HepG2 (cell line): ENCODE results near the gene EXOC3L4. TPM values are rescaled to one million over a fixed set of nuclear protein-coding genes. Genes with fewer than 3 reads are reported as not detected.
A peak's percentile ranks its signal among the peaks of the same experiment; 100 is the strongest.

Experiments used
- ADNP ChIP-seq: sonication (generic); formaldehyde crosslinking; IDR thresholded peaks from 2 replicates; pipeline ENCODE4 v1.4.0; 2020; ENCODE audit warnings: missing genetic modification reagents
- ARHGAP35 ChIP-seq: sonication (generic); formaldehyde crosslinking; IDR thresholded peaks from 2 replicates; pipeline ENCODE4 v1.9.0; 2022; ENCODE audit warnings: mild to moderate bottlenecking, inconsistent platforms, moderate library complexity, missing genetic modification reagents, borderline replicate concordance
- ATM ChIP-seq: fragments of 450-650 bp; IDR thresholded peaks from 2 replicates; pipeline ENCODE4 v1.7.1; 2017; ENCODE audit warnings: mild to moderate bottlenecking, borderline replicate concordance
- EEA1 ChIP-seq: sonication (generic); formaldehyde crosslinking; IDR thresholded peaks from 2 replicates; pipeline ENCODE4 v1.5.1; 2020; ENCODE audit warnings: mild to moderate bottlenecking, missing genetic modification reagents, borderline replicate concordance
- GATAD1 ChIP-seq: IDR thresholded peaks from 2 replicates; pipeline ENCODE4 v1.6.1; 2016; ENCODE audit warnings: missing genetic modification reagents, missing compliant biosample characterization
- HNRNPH1 ChIP-seq: fragments of 200-400 bp; formaldehyde crosslinking; optimal IDR thresholded peaks from 2 replicates; pipeline ENCODE3; 2017; ENCODE audit warnings: mild to moderate bottlenecking, low read depth, low read length
- RBAK ChIP-seq: sonication (generic); formaldehyde crosslinking; IDR thresholded peaks from 2 replicates; pipeline ENCODE4 v1.5.1; 2020; ENCODE audit warnings: mild to moderate bottlenecking, missing genetic modification reagents
- RFX1 ChIP-seq: fragments of 450-650 bp; IDR thresholded peaks from 2 replicates; pipeline ENCODE4 v1.6.1; 2017
- RXRB ChIP-seq: IDR thresholded peaks from 2 replicates; pipeline ENCODE4 v1.6.1; 2016; ENCODE audit warnings: borderline replicate concordance, missing genetic modification reagents, missing compliant biosample characterization
- SKI ChIP-seq: fragments of 450-650 bp; IDR thresholded peaks from one replicate; pipeline ENCODE4 v1.6.1; 2018; ENCODE audit warnings: mild to moderate bottlenecking; ENCODE audit not compliant: partially characterized antibody
- SOX13 ChIP-seq, 3 experiments: fragments of 450-650 bp in 1 of 3; sonication (generic) in 1 of 3; formaldehyde crosslinking in 1 of 3; IDR thresholded peaks in 2 of 3; conservative IDR thresholded peaks in 1 of 3; 2 replicates each; pipeline versions ENCODE4 v1.5.0 to v1.6.1; 2016 to 2020; ENCODE audit warnings: antibody characterized with exemption in 1 of 3, mild to moderate bottlenecking in 1 of 3, missing compliant biosample characterization in 1 of 3, missing genetic modification reagents in 1 of 3, moderate library complexity in 1 of 3
- ZFP62 ChIP-seq: sonication (generic); formaldehyde crosslinking; IDR thresholded peaks from 2 replicates; pipeline ENCODE4 v1.4.0; 2020; ENCODE audit warnings: missing genetic modification reagents
- ZMYM4 ChIP-seq: sonication (generic); formaldehyde crosslinking; IDR thresholded peaks from 2 replicates; pipeline ENCODE4 v1.8.1; 2023; ENCODE audit warnings: mild to moderate bottlenecking, missing genetic modification reagents
- ZNF20 ChIP-seq: sonication (generic); formaldehyde crosslinking; IDR thresholded peaks from 2 replicates; pipeline ENCODE4 v1.4.0; 2020; ENCODE audit warnings: mild to moderate bottlenecking, moderate library complexity, missing genetic modification reagents
- ZNF207 ChIP-seq: fragments of 450-650 bp; IDR thresholded peaks from 2 replicates; pipeline ENCODE4 v1.6.1; 2016; ENCODE audit warnings: antibody characterized with exemption, borderline replicate concordance
- ZNF235 ChIP-seq: sonication (generic); formaldehyde crosslinking; IDR thresholded peaks from 2 replicates; pipeline ENCODE4 v1.8.1; 2023; ENCODE audit warnings: mild to moderate bottlenecking, missing genetic modification reagents, borderline replicate concordance
- ZNF24 ChIP-seq: fragments of 450-650 bp; IDR thresholded peaks from 2 replicates; pipeline ENCODE4 v1.6.1; 2017; ENCODE audit warnings: antibody characterized with exemption, mild to moderate bottlenecking
- ZNF550 ChIP-seq: sonication (generic); formaldehyde crosslinking; IDR thresholded peaks from 2 replicates; pipeline ENCODE4 v1.4.0; 2020; ENCODE audit warnings: mild to moderate bottlenecking, missing genetic modification reagents, borderline replicate concordance
- ZNF607 ChIP-seq: sonication (generic); formaldehyde crosslinking; IDR thresholded peaks from 2 replicates; pipeline ENCODE4 v1.5.1; 2020; ENCODE audit warnings: missing genetic modification reagents, mild to moderate bottlenecking, borderline replicate concordance
- ZNF891 ChIP-seq: sonication (generic); formaldehyde crosslinking; IDR thresholded peaks from 2 replicates; pipeline ENCODE4 v1.5.0; 2020; ENCODE audit warnings: mild to moderate bottlenecking, missing genetic modification reagents
- polyA plus RNA-seq, 8 experiments: library from polyadenylated mRNA; depleted of rRNA in 3 of 8; stranded (reverse) in 7 of 8; unstranded in 1 of 8; fragments of >200 nt; fragmentation: Illumina TruSeq in 4 of 8; extraction: Trizol in 4 of 8; gene quantifications; 2 replicates each; pipeline versions ENCODE4 v1.2.1 to v1.2.3, GENCODE V29; 2011 to 2016; ENCODE audit warnings: low read depth in 4 of 8, missing spikeins in 1 of 8, mixed read lengths in 1 of 8; ENCODE audit not compliant: insufficient read depth in 1 of 8
- total RNA-seq, 5 experiments: library from RNA; depleted of rRNA; stranded (reverse); fragments of >200 nt; fragmentation: Illumina TruSeq; extraction: Trizol; gene quantifications; 2 replicates each; pipeline ENCODE4 v1.2.3, GENCODE V29; 2016; ENCODE audit warnings: low read depth in 1 of 5
- TF ChIP-seq, protein P1 (sequence below): sonication (generic); formaldehyde crosslinking; IDR thresholded peaks from 2 replicates; pipeline ENCODE4 v1.4.0; 2020; ENCODE audit warnings: mild to moderate bottlenecking, missing genetic modification reagents, borderline replicate concordance
- TF ChIP-seq, protein P2 (sequence below): IDR thresholded peaks from 2 replicates; pipeline ENCODE4 v1.6.1; 2016
- TF ChIP-seq, protein P3 (sequence below): sonication (generic); formaldehyde crosslinking; IDR thresholded peaks from 2 replicates; pipeline ENCODE4 v1.4.0; 2020; ENCODE audit warnings: missing genetic modification reagents, borderline replicate concordance
- TF ChIP-seq, protein P4 (sequence below): sonication (generic); formaldehyde crosslinking; IDR thresholded peaks from 2 replicates; pipeline ENCODE4 v1.5.0; 2020; ENCODE audit warnings: missing genetic modification reagents, mild to moderate bottlenecking, borderline replicate concordance

EXOC3L4 gene
- total and polyA plus RNA-seq, 2 of the 13 experiments (the other 11 are each of a cell fraction or from before 2014, with no cell fraction given): 11.8 to 27.0 TPM

DNA sequence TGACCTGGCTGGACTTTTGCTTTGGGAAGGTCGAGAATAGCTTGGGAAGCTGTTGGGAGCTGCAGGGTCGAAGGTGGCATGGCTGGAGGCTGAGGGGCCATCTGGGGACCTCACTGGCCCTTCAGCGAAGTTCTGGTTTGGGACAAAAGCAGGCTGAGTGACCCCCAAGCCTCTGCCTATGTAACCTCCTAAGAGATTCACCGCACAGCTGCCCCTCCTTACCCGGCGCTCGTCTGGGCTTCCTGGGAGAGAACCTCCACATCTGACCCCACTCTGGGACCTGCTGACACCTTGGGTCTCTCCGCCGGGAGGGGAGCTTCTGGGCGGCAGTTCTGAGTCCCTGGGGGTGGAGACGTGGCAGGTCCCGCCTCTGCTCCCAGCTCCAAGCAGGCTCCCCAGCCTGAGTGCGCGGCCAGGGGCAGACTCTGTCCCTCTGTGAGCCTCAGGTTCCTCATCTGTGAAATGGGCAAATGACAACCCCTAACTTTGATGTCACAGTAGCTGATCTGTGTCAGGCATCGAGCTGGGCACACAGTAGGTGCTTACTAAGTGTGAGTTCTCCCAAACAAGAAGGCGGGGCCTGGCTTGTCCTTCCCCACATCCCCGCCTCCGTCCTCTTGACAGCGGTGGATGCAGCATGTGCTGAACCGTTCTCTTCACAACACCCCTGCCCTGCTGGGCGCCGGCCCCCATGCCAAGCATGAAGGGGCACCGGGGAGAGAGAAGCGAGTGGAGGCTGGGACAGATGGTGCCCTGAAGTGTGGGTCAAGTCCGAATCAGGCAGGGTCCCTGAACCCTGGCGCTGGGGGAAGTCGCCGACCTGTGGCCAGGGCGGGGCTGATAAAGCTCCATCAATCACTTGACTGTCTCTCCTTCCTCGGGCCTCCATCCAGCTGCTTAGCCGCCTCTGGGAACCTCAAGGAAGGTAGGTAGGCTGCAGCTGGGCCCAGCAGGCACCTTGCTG is 3.8 kb downstream of the EXOC3L4 start (continued):
- TF ChIP-seq SOX13 (IDR thresholded peaks at IDR 0.05) (no peak), SOX13 (CRISPR knock-in tag; conservative IDR thresholded peaks at IDR 0.05 in 1 of 2, IDR thresholded peaks at IDR 0.05 in 1 of 2) (0 out of 4 replicates have a peak, but pooled peaks of 1 of the 2 experiments have one; percentile 7), ADNP (CRISPR knock-in tag) (peak; percentile 83), HNRNPH1 (no peak), RXRB (CRISPR knock-in tag) (no peak), ZNF891 (CRISPR knock-in tag) (0 out of 2 replicates have a peak, but pooled peaks have one; percentile 11), ZFP62 (CRISPR knock-in tag) (no peak), ZNF20 (no peak), ATM (no peak), SKI (no peak), ZNF24 (no peak), RFX1 (no peak), ZNF207 (no peak), ZNF235 (CRISPR knock-in tag) (no peak), ZNF607 (CRISPR knock-in tag) (no peak), RBAK (CRISPR knock-in tag) (no peak), ZNF550 (CRISPR knock-in tag) (no peak), GATAD1 (no peak), ARHGAP35 (CRISPR knock-in tag) (peak; percentile 37; the same call in 1 of the 2 replicates), ZMYM4 (CRISPR knock-in tag) (no peak), EEA1 (no peak)
- TF ChIP-seq, protein P1, sequence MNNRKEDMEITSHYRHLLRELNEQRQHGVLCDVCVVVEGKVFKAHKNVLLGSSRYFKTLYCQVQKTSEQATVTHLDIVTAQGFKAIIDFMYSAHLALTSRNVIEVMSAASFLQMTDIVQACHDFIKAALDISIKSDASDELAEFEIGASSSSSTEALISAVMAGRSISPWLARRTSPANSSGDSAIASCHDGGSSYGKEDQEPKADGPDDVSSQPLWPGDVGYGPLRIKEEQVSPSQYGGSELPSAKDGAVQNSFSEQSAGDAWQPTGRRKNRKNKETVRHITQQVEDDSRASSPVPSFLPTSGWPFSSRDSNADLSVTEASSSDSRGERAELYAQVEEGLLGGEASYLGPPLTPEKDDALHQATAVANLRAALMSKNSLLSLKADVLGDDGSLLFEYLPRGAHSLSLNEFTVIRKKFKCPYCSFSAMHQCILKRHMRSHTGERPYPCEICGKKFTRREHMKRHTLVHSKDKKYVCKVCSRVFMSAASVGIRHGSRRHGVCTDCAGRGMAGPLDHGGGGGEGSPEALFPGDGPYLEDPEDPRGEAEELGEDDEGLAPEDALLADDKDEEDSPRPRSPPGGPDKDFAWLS (CRISPR knock-in tag): no peak
- TF ChIP-seq, protein P2, sequence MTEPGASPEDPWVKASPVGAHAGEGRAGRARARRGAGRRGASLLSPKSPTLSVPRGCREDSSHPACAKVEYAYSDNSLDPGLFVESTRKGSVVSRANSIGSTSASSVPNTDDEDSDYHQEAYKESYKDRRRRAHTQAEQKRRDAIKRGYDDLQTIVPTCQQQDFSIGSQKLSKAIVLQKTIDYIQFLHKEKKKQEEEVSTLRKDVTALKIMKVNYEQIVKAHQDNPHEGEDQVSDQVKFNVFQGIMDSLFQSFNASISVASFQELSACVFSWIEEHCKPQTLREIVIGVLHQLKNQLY (CRISPR knock-in tag): no peak
- TF ChIP-seq, protein P3, sequence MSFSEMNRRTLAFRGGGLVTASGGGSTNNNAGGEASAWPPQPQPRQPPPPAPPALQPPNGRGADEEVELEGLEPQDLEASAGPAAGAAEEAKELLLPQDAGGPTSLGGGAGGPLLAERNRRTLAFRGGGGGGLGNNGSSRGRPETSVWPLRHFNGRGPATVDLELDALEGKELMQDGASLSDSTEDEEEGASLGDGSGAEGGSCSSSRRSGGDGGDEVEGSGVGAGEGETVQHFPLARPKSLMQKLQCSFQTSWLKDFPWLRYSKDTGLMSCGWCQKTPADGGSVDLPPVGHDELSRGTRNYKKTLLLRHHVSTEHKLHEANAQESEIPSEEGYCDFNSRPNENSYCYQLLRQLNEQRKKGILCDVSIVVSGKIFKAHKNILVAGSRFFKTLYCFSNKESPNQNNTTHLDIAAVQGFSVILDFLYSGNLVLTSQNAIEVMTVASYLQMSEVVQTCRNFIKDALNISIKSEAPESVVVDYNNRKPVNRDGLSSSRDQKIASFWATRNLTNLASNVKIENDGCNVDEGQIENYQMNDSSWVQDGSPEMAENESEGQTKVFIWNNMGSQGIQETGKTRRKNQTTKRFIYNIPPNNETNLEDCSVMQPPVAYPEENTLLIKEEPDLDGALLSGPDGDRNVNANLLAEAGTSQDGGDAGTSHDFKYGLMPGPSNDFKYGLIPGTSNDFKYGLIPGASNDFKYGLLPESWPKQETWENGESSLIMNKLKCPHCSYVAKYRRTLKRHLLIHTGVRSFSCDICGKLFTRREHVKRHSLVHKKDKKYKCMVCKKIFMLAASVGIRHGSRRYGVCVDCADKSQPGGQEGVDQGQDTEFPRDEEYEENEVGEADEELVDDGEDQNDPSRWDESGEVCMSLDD (CRISPR knock-in tag): peak; percentile 73; the same call in 1 of the 2 replicates
- TF ChIP-seq, protein P4, sequence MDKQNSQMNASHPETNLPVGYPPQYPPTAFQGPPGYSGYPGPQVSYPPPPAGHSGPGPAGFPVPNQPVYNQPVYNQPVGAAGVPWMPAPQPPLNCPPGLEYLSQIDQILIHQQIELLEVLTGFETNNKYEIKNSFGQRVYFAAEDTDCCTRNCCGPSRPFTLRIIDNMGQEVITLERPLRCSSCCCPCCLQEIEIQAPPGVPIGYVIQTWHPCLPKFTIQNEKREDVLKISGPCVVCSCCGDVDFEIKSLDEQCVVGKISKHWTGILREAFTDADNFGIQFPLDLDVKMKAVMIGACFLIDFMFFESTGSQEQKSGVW (CRISPR knock-in tag): no peak
